GM12878 (cell line): ENCODE results near the gene MRM3. TPM values are rescaled to one million over a fixed set of nuclear protein-coding genes. Genes with fewer than 3 reads are reported as not detected.

ENCODE experiments used
- ATAC-seq: fragments of 200-7000 bp; cut with Tn5 transposase; 3 replicates; pipeline ENCODE4 v1.9.1; 2020; ENCODE audit warnings: mild to moderate bottlenecking, moderate library complexity
- BruUV-seq: library from RNA; stranded (reverse); fragments of 400-500 nt; replicated peaks from 2 replicates; lab custom pipeline; 2021; lab: Mats Ljungman, UMichigan
- CTCF ChIA-PET: fragments of 300-600 bp; sonication (Branson Sonifier 250); formaldehyde crosslinking; extraction: SDS; loops from one replicate; lab custom pipeline; 2021; ENCODE audit warnings: inconsistent platforms; lab: Yijun Ruan, JAX
- POLR2A ChIA-PET: fragments of 350-600 bp; formaldehyde crosslinking; extraction: SDS; loops from one replicate; lab custom pipeline; 2021; ENCODE audit warnings: inconsistent platforms; lab: Charles Lee
- RAD21 ChIA-PET: fragments of 300-600 bp; sonication (Branson Sonifier 250); formaldehyde crosslinking; loops from one replicate; lab custom pipeline; 2023; ENCODE audit warnings: antibody characterized with exemption; ENCODE audit not compliant: unreplicated experiment; lab: Charles Lee
- SMC1A ChIA-PET: fragments of 300-600 bp; sonication (Branson Sonifier 250); formaldehyde crosslinking; loops from one replicate; lab custom pipeline; 2023; ENCODE audit not compliant: unreplicated experiment, uncharacterized antibody; lab: Charles Lee
- DNase-seq: peaks from one replicate; pipeline ENCODE4 v3.0.0-alpha.2; 2011; ENCODE audit warnings: low read depth, low spot score
- FAIRE-seq: peaks from 3 replicates; lab custom pipeline; 2011; peaks lifted over from hg19 to GRCh38; lab: Jason Lieb, UNC
- H2AFZ ChIP-seq: 2 replicates; pipeline ENCODE4 v1.6.0; 2011; ENCODE audit warnings: low read depth, low read length, control low read depth; ENCODE audit not compliant: control insufficient read depth
- H3K27ac ChIP-seq: 2 replicates; pipeline ENCODE4 v1.5.1; 2011; ENCODE audit warnings: control low read depth; ENCODE audit not compliant: control insufficient read depth, insufficient read depth
- H3K27me3 ChIP-seq, 2 experiments: replicated peaks in 1 of 2; 2 replicates each; pipeline versions ENCODE4 v1.6.0 to v1.6.1; 2011; ENCODE audit warnings: low read length in 1 of 2; ENCODE audit not compliant: control insufficient read depth in 2 of 2, insufficient read depth in 2 of 2
- H3K36me3 ChIP-seq, 2 experiments: 2 replicates each; pipeline ENCODE4 v1.5.1; 2011; ENCODE audit warnings: low read length in 1 of 2; ENCODE audit not compliant: control insufficient read depth in 2 of 2, insufficient read depth in 2 of 2
- H3K4me1 ChIP-seq: 2 replicates; pipeline ENCODE4 v1.6.1; 2011; ENCODE audit warnings: mild to moderate bottlenecking, low read length, moderate library complexity, mixed read lengths; ENCODE audit not compliant: control insufficient read depth, insufficient read depth
- H3K4me2 ChIP-seq: 2 replicates; pipeline ENCODE4 v1.6.0; 2011; ENCODE audit warnings: control low read depth; ENCODE audit not compliant: control insufficient read depth, insufficient read depth
- H3K4me3 ChIP-seq: fragments of 200-600 bp; sonication (generic); 2 replicates; pipeline ENCODE4 v1.5.1; 2016
- H3K79me2 ChIP-seq: 2 replicates; pipeline ENCODE4 v1.6.0; 2011; ENCODE audit warnings: low read length; ENCODE audit not compliant: control insufficient read depth, insufficient read depth
- H3K9ac ChIP-seq: 2 replicates; pipeline ENCODE4 v1.8.0; 2011; ENCODE audit warnings: low read length, control low read depth, mixed read lengths; ENCODE audit not compliant: control insufficient read depth, insufficient read depth
- H3K9me3 ChIP-seq: replicated peaks from 3 replicates; pipeline ENCODE4 v1.5.1; 2011; ENCODE audit warnings: mild to moderate bottlenecking, low read length; ENCODE audit not compliant: control insufficient read depth, insufficient read depth
- H4K20me1 ChIP-seq: 2 replicates; pipeline ENCODE4 v1.6.0; 2011; ENCODE audit not compliant: control insufficient read depth, insufficient read depth
- CBX5 ChIP-seq: sonication (generic); IDR thresholded peaks from 2 replicates; pipeline ENCODE4 v1.6.1; 2016; ENCODE audit warnings: low read depth, moderate library complexity, mild to moderate bottlenecking, inconsistent platforms
- HDAC6 ChIP-seq: fragments of 200-600 bp; sonication (generic); IDR thresholded peaks from one replicate; pipeline ENCODE4 v1.8.0; 2017; ENCODE audit warnings: antibody characterized with exemption; ENCODE audit not compliant: unreplicated experiment
- HDGF ChIP-seq: fragments of 450-650 bp; IDR thresholded peaks from 2 replicates; pipeline ENCODE4 v1.6.1; 2016; ENCODE audit warnings: antibody characterized with exemption
- KAT2A ChIP-seq: conservative IDR thresholded peaks from 2 replicates; pipeline ENCODE4 v1.6.1; 2011; ENCODE audit warnings: low read depth, low read length; ENCODE audit not compliant: control insufficient read depth
- POU2F2 ChIP-seq: IDR thresholded peaks from 3 replicates; pipeline ENCODE4 v1.6.1; 2011; ENCODE audit warnings: low read depth, mild to moderate bottlenecking, low read length, borderline replicate concordance
- RFX5 ChIP-seq: IDR thresholded peaks from 2 replicates; pipeline ENCODE4 v1.6.1; 2011; ENCODE audit warnings: low read depth, low read length, improper control_type of control experiment
- SIN3A ChIP-seq: IDR thresholded peaks from 2 replicates; pipeline ENCODE4 v1.6.1; 2012; ENCODE audit warnings: low read depth, low read length, improper control_type of control experiment
- TAF1 ChIP-seq: IDR thresholded peaks from 2 replicates; pipeline ENCODE4 v1.6.1; 2011; ENCODE audit warnings: mild to moderate bottlenecking, low read depth, low read length, borderline replicate concordance
- TCF7 ChIP-seq: IDR thresholded peaks from 2 replicates; pipeline ENCODE4 v1.6.1; 2014; ENCODE audit warnings: antibody characterized with exemption, borderline replicate concordance
- ZNF207 ChIP-seq: fragments of 450-650 bp; IDR thresholded peaks from 2 replicates; pipeline ENCODE4 v1.6.1; 2014; ENCODE audit warnings: antibody characterized with exemption, mild to moderate bottlenecking, borderline replicate concordance
- WGBS: methylation state at CpG from one replicate; pipeline ENCODE4 v1.1.6; 2016; ENCODE audit warnings: low lambda C conversion rate; ENCODE audit not compliant: insufficient replicate concordance, insufficient coverage; ENCODE audit errors: missing lambda C conversion rate; 5-methylcytosine and 5-hydroxymethylcytosine counted together
- in situ Hi-C: fragments of 300-500 bp; cut with MboI; formaldehyde crosslinking; loops from 9 replicates; pipeline ENCODE4 v1.14.3; 2018; ENCODE audit warnings: mixed read lengths
- intact Hi-C: fragments of 100-400 bp; cut with micrococcal nuclease; formaldehyde crosslinking; loops from one replicate; pipeline ENCODE4 v1.14.2; 2022; ENCODE audit not compliant: unreplicated experiment
- polyA plus RNA-seq, 11 experiments: library from polyadenylated mRNA; depleted of rRNA in 4 of 11; unstranded in 6 of 11; stranded (reverse) in 5 of 11; fragments of >200 nt; fragmentation: Nextera tagmentation in 4 of 11; fragmentation: Illumina TruSeq in 1 of 11; extraction: Ambion mirVana in 4 of 11; extraction: Trizol in 1 of 11; gene quantifications; 1 replicate in 1 of 11; 2 replicates in 10 of 11; pipeline versions ENCODE4 v1.2.1 to v1.2.3, GENCODE V29; 2011 to 2016; ENCODE audit warnings: inconsistent platforms in 2 of 11, missing spikeins in 2 of 11, low read depth in 1 of 11
- total RNA-seq, 4 experiments: library from RNA; depleted of rRNA in 3 of 4; stranded (reverse); fragments of >200 nt in 3 of 4; fragmentation: Illumina TruSeq in 1 of 4; extraction: Trizol in 1 of 4; gene quantifications; 2 replicates each; pipeline versions ENCODE4 v1.2.1 to v1.2.3, GENCODE V29; 2013 to 2021
- TF ChIP-seq, protein P1 (sequence below): IDR thresholded peaks from 2 replicates; pipeline ENCODE4 v1.6.1; 2012; ENCODE audit warnings: mild to moderate bottlenecking, low read depth, low read length
- TF ChIP-seq, protein P2 (sequence below): fragments of 450-650 bp; IDR thresholded peaks from 2 replicates; pipeline ENCODE4 v1.6.1; 2017; ENCODE audit warnings: mild to moderate bottlenecking, low read depth, inconsistent platforms; ENCODE audit not compliant: poor library complexity, severe bottlenecking
- TF ChIP-seq, protein P3 (sequence below): fragments of 450-650 bp; IDR thresholded peaks from 2 replicates; pipeline ENCODE4 v1.6.1; 2014; ENCODE audit warnings: mild to moderate bottlenecking

Gene MRM3
- total and polyA plus RNA-seq, 10 of the 15 experiments (the other 5 are each of a cell fraction or from before 2014, with no cell fraction given): 2.3 to 48.9 (median 26.6) TPM

DNA sequence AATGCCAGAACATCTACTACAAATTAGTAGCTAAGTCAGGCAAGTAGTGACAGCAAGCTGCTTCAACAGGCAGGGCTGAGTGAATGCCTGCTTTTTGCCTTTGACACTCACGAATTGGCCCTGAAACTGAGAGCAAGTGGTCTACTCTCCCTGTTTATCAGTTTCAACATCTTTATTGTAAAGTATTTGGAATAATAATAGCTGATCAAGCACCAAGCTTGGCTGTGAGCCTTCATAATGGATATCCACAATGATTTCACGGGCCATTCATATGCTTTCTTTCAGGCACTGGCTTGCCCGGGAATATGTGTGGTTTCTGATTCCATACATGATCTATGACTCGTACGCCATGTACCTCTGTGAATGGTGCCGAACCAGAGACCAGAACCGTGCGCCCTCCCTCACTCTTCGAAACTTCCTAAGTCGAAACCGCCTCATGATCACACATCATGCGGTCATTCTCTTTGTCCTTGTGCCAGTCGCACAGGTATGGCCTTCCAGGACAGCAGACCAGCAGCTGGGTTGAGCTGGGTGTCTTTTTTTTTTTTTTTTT, 44.5 kb upstream of the MRM3 start (continued):
- TF ChIP-seq, protein P1, sequence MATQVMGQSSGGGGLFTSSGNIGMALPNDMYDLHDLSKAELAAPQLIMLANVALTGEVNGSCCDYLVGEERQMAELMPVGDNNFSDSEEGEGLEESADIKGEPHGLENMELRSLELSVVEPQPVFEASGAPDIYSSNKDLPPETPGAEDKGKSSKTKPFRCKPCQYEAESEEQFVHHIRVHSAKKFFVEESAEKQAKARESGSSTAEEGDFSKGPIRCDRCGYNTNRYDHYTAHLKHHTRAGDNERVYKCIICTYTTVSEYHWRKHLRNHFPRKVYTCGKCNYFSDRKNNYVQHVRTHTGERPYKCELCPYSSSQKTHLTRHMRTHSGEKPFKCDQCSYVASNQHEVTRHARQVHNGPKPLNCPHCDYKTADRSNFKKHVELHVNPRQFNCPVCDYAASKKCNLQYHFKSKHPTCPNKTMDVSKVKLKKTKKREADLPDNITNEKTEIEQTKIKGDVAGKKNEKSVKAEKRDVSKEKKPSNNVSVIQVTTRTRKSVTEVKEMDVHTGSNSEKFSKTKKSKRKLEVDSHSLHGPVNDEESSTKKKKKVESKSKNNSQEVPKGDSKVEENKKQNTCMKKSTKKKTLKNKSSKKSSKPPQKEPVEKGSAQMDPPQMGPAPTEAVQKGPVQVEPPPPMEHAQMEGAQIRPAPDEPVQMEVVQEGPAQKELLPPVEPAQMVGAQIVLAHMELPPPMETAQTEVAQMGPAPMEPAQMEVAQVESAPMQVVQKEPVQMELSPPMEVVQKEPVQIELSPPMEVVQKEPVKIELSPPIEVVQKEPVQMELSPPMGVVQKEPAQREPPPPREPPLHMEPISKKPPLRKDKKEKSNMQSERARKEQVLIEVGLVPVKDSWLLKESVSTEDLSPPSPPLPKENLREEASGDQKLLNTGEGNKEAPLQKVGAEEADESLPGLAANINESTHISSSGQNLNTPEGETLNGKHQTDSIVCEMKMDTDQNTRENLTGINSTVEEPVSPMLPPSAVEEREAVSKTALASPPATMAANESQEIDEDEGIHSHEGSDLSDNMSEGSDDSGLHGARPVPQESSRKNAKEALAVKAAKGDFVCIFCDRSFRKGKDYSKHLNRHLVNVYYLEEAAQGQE: no peak
- TF ChIP-seq KAT2A (no peak), TAF1 (no peak), TCF7 (no peak)

DNA sequence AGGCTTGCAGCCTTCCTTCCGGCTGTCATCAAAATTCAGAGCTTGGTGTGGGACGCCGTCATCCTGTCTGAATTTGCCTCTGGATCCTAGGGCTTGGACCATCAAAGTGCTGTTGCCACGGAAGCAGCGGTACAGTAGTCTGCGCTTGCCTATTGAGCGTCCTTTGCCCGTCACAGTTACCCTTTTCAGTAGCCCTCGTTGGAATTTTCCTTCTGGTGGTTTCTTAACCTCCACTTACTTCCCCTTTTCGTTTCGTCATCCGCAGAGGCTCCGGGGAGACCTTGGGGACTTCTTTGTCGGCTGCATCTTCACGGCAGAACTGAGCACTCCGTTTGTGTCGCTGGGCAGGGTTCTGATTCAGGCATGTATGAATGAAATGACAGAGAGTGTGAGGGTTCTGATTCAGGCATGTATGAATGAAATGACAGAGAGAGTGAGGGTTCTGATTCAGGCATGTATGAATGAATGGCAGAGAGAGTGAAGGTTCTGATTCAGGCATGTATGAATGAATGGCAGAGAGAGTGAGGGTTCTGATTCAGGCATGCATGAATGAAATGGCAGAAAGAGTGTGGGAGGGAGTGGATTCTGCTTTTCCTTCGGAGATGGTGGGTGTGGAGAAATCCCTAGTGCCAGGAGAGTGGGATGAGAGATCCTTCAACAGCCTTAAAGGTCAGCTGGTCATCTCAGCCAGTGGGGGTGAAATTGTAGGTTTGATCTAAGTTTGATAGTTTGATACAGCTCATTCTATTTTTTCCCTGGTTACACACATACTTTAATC, 41.7 kb upstream of the MRM3 start:
- Histone ChIP-seq H3K4me3 (no peak overlapping the region), H3K4me1 (peaks cover 13% of the 10 kb centered on the region), H3K36me3 (peaks cover 9 to 21% of the 10 kb centered on the region in 2 experiments; a peak in 3 of 4 replicates), H3K4me2 (peak overlapping the region; percentile 45), H2AFZ (peak overlapping the region; percentile 9), H4K20me1 (no peaks in the 10 kb centered on the region), H3K27me3 (no peaks in the 10 kb centered on the region), H3K9ac (peak overlapping the region; percentile 22; the same call in 1 of the 2 replicates), H3K79me2 (no peaks in the 10 kb centered on the region; the same call in none of the 2 replicates), H3K27ac (peak overlapping the region; percentile 41), H3K9me3 (no peaks in the 10 kb centered on the region)
- CTCF ChIA-PET: interaction anchor here (1.3 kb wide), 1 partner anchor 328 kb away, joined by 3 read pairs; no protein-coding TSS in a partner anchor
- POLR2A ChIA-PET: interaction anchor here (1.1 to 1.8 kb wide), 2 partner anchors 11 kb away, joined by 3 to 4 read pairs; no protein-coding TSS in a partner anchor
- RAD21 ChIA-PET: interaction anchor here (1.1 kb wide), 1 partner anchor 11 kb away, joined by 5 read pairs; no protein-coding TSS in a partner anchor
- BruUV-seq: TSS peak; percentile 32
- DNase-seq (peak; percentile 66), ATAC-seq (peak; percentile 95), FAIRE-seq (peak; percentile 92)
- intact Hi-C loops (no loop called here), in situ Hi-C loops (no loop called here)
- 3% methylated on average over 18 of the region's 18 CpGs for WGBS
- SMC1A ChIA-PET: interaction anchor here (1.8 to 2.3 kb wide), 2 partner anchors 10 to 241 kb away, joined by 4 to 5 read pairs; no protein-coding TSS in a partner anchor
- TF ChIP-seq RFX5: 0 out of 2 replicates have a peak, but pooled peaks have one; percentile 30
- TF ChIP-seq CBX5: no peak
- TF ChIP-seq SIN3A: peak; percentile 53; the same call in 1 of the 2 replicates
- TF ChIP-seq, protein P2, sequence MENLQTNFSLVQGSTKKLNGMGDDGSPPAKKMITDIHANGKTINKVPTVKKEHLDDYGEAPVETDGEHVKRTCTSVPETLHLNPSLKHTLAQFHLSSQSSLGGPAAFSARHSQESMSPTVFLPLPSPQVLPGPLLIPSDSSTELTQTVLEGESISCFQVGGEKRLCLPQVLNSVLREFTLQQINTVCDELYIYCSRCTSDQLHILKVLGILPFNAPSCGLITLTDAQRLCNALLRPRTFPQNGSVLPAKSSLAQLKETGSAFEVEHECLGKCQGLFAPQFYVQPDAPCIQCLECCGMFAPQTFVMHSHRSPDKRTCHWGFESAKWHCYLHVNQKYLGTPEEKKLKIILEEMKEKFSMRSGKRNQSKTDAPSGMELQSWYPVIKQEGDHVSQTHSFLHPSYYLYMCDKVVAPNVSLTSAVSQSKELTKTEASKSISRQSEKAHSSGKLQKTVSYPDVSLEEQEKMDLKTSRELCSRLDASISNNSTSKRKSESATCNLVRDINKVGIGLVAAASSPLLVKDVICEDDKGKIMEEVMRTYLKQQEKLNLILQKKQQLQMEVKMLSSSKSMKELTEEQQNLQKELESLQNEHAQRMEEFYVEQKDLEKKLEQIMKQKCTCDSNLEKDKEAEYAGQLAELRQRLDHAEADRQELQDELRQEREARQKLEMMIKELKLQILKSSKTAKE: no peak
- TF ChIP-seq, protein P3, sequence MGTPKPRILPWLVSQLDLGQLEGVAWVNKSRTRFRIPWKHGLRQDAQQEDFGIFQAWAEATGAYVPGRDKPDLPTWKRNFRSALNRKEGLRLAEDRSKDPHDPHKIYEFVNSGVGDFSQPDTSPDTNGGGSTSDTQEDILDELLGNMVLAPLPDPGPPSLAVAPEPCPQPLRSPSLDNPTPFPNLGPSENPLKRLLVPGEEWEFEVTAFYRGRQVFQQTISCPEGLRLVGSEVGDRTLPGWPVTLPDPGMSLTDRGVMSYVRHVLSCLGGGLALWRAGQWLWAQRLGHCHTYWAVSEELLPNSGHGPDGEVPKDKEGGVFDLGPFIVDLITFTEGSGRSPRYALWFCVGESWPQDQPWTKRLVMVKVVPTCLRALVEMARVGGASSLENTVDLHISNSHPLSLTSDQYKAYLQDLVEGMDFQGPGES: no peak
- peak; percentile 67 for TF ChIP-seq HDGF
- no peak for TF ChIP-seq HDAC6
- no peak for TF ChIP-seq POU2F2
- 0 out of 2 replicates have a peak, but pooled peaks have one; percentile 43 for TF ChIP-seq ZNF207
